ENCODE measurements around the gene RSRC1. TPM values are rescaled to one million over a fixed set of nuclear protein-coding genes. Genes with fewer than 3 reads are reported as not detected.

The RSRC1 gene
- total RNA-seq, 4 donors from 2014 or later, result 27.7 to 36.7 (median 31.9) TPM

DNA sequence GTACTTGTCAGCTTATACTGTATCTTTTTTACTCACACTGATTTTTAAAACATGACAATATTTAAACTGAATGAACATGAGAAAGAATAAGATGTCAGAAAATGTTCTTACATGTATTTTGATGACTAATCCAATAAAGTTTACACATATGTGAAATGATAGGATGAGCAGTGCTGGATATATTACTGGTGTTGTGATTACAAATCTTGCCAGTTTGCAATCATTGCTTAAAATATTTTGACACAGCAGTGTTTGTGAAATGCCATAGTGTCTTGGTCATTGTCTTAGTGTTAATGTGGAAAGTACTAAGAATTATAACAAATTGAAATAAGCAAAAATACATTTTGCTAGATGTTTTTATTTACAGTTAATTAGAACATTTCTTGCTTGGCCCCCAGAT lies 342.4 kb downstream of the RSRC1 start:
- in situ Hi-C loops (cut with MboI; ENCODE audit: low sequenced_read_pairs in 4 of 4), result no loop called here
- Histone ChIP-seq H3K36me3 (no peaks in the 10 kb centered on the region), H3K4me1 (no peaks in the 10 kb centered on the region), H3K27ac (no peak overlapping the region), H3K9me3 (no peaks in the 10 kb centered on the region), H3K27me3 (no peaks in the 10 kb centered on the region), H3K4me3 (no peak overlapping the region)
- DNase-seq (no peak), ATAC-seq (no peak)
- no peak for TF ChIP-seq POLR2A (IDR thresholded peaks at IDR 0.05)
- TF ChIP-seq, protein P1, sequence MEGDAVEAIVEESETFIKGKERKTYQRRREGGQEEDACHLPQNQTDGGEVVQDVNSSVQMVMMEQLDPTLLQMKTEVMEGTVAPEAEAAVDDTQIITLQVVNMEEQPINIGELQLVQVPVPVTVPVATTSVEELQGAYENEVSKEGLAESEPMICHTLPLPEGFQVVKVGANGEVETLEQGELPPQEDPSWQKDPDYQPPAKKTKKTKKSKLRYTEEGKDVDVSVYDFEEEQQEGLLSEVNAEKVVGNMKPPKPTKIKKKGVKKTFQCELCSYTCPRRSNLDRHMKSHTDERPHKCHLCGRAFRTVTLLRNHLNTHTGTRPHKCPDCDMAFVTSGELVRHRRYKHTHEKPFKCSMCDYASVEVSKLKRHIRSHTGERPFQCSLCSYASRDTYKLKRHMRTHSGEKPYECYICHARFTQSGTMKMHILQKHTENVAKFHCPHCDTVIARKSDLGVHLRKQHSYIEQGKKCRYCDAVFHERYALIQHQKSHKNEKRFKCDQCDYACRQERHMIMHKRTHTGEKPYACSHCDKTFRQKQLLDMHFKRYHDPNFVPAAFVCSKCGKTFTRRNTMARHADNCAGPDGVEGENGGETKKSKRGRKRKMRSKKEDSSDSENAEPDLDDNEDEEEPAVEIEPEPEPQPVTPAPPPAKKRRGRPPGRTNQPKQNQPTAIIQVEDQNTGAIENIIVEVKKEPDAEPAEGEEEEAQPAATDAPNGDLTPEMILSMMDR (IDR thresholded peaks at IDR 0.05 in 4 of 5, conservative IDR thresholded peaks at IDR 0.05 in 1 of 5), result no peak
- intact Hi-C loops (cut with DNase I; ENCODE audit: low total_unique reads), result no loop called here

DNA sequence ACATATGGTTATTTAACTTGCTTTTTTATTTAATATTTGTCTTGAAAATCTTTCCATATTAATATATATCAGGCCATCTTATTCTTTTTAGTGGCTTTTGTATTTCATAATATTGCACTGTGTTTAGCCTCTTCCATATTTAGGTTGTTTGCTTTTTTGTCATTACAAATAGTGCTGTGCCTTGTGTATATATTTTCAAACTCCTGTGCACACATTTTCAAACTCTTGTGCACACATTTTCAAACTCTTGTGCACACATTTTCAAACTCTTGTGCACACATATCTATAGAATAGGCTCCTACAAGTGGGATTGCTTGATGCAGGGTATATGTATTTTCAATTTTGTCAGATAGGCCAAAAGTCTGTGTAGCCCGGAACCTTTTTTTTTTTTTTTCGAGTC lies 343.1 kb downstream of the RSRC1 start:
- TF ChIP-seq POLR2A (IDR thresholded peaks at IDR 0.05), result no peak
- TF ChIP-seq, protein P1 (IDR thresholded peaks at IDR 0.05 in 4 of 5, conservative IDR thresholded peaks at IDR 0.05 in 1 of 5), result no peak
- in situ Hi-C loops (cut with MboI; ENCODE audit: low sequenced_read_pairs in 4 of 4) (no loop called here), intact Hi-C loops (cut with DNase I; ENCODE audit: low total_unique reads) (no loop called here)
- ATAC-seq, result no peak
- no peaks in the 10 kb centered on the region for H3K4me1 ChIP-seq
- H3K27me3 ChIP-seq, result no peaks in the 10 kb centered on the region
- no peak for DNase-seq
- no peak overlapping the region for H3K27ac ChIP-seq
- no peaks in the 10 kb centered on the region for H3K9me3 ChIP-seq
- H3K4me3 ChIP-seq, result no peak overlapping the region
- no peaks in the 10 kb centered on the region for H3K36me3 ChIP-seq

DNA sequence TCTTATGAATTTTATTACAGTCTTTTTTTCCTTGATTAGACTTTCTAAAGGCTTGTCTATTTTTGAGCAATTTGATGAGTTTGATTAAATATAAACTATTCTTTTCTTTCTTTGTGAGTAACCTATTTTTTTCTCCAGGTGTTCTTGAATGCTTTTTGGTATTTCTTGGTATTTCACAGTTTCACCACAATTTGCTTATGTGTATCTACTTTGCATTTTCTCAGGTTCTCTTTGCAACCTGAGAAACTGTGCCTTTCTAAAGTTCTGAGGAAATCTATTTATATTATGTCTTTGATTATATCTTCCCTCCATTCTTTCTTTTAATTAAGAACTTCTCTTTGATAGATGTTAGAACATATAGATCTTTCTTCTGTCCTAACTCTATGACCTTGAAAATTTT lies 344.0 kb downstream of the RSRC1 start:
- ATAC-seq (no peak), DNase-seq (no peak)
- Histone ChIP-seq H3K36me3 (no peaks in the 10 kb centered on the region), H3K4me1 (no peaks in the 10 kb centered on the region), H3K4me3 (no peak overlapping the region), H3K9me3 (no peaks in the 10 kb centered on the region), H3K27ac (no peak overlapping the region), H3K27me3 (no peaks in the 10 kb centered on the region)
- TF ChIP-seq, protein P1 (IDR thresholded peaks at IDR 0.05 in 4 of 5, conservative IDR thresholded peaks at IDR 0.05 in 1 of 5), result no peak
- no peak for TF ChIP-seq POLR2A (IDR thresholded peaks at IDR 0.05)
- intact Hi-C loops (cut with DNase I; ENCODE audit: low total_unique reads) (no loop called here), in situ Hi-C loops (cut with MboI; ENCODE audit: low sequenced_read_pairs in 4 of 4) (no loop called here)

DNA sequence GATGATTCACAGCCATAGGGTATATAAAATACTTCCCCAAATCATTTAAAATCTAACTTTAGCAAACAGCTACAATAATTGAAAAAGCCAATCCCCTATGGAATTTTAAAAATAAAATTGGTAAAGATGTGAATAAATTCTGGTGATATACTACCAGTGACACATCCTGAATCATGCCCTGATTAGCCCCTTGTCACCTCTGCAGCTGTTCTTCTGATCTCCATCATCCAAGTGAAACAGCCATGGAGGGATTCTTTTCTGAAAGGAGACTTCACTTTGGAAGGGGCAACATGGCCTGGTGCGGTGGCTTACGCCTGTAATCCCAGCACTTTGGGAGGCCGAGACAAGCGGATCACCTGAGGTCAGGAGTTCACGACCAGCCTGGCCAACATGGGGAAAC lies 345.5 kb downstream of the RSRC1 start:
- Histone ChIP-seq H3K9me3 (no peaks in the 10 kb centered on the region), H3K27me3 (no peaks in the 10 kb centered on the region), H3K36me3 (no peaks in the 10 kb centered on the region), H3K4me3 (no peak overlapping the region), H3K27ac (no peak overlapping the region), H3K4me1 (no peaks in the 10 kb centered on the region)
- no peak for DNase-seq
- in situ Hi-C loops (cut with MboI; ENCODE audit: low sequenced_read_pairs in 4 of 4), result no loop called here
- intact Hi-C loops (cut with DNase I; ENCODE audit: low total_unique reads), result no loop called here
- ATAC-seq, result no peak
- TF ChIP-seq, protein P1 (IDR thresholded peaks at IDR 0.05 in 4 of 5, conservative IDR thresholded peaks at IDR 0.05 in 1 of 5), result no peak
- TF ChIP-seq POLR2A (IDR thresholded peaks at IDR 0.05), result no peak

DNA sequence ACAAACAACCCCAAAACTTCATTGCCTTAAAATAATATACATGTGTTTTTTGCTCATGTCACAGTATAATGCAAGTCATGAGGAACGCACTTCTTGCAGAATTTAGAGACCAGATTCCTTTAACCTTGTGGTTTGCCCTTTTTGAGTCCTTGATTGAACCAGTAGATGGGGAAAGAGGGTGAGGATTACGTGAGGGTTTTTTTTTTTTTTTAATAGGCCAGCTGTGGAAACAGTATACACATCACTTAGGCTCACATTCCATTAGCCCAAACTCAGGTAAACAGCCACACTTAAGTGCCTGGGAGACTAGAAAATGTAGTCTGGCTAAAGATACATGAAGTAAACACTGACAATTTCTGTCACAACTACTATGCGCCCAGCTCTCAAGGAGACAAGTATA lies 346.2 kb downstream of the RSRC1 start:
- H3K4me3 ChIP-seq, result no peak overlapping the region
- in situ Hi-C loops (cut with MboI; ENCODE audit: low sequenced_read_pairs in 4 of 4) (no loop called here), intact Hi-C loops (cut with DNase I; ENCODE audit: low total_unique reads) (no loop called here)
- no peaks in the 10 kb centered on the region for H3K27me3 ChIP-seq
- no peaks in the 10 kb centered on the region for H3K9me3 ChIP-seq
- no peak overlapping the region for H3K27ac ChIP-seq
- ATAC-seq (no peak), DNase-seq (no peak)
- TF ChIP-seq, protein P1 (IDR thresholded peaks at IDR 0.05 in 4 of 5, conservative IDR thresholded peaks at IDR 0.05 in 1 of 5), result no peak
- TF ChIP-seq POLR2A (IDR thresholded peaks at IDR 0.05), result no peak
- no peaks in the 10 kb centered on the region for H3K4me1 ChIP-seq
- H3K36me3 ChIP-seq, result no peaks in the 10 kb centered on the region

Data from gastrocnemius medialis (tissue), 4 donors.